GM19324 (cell line): ENCODE results near the gene GDF15.

Experiments
- ATAC-seq: cut with Tn5 transposase; IDR thresholded peaks from one replicate; pipeline ENCODE4 v1.9.1; 2021; ENCODE audit warnings: mild to moderate bottlenecking, moderate library complexity; ENCODE audit not compliant: unreplicated experiment, low FRiP score

Gene GDF15

GRCh38 chr19:18428787-18429674 is 43.1 kb downstream of the GDF15 start:
- ATAC-seq, result no peak

GRCh38 chr19:18429717-18430416 is 43.9 kb downstream of the GDF15 start:
- ATAC-seq, result no peak

GRCh38 chr19:18430417-18431144 is 44.6 kb downstream of the GDF15 start:
- no peak for ATAC-seq

- ATAC-seq, result no peak
Measured at GRCh38 chr19:18431351-18432197, 45.6 kb downstream of the GDF15 start.

GRCh38 chr19:18432275-18433014 is 46.5 kb downstream of the GDF15 start:
- ATAC-seq, result no peak

GRCh38 chr19:18433015-18433691 is 47.2 kb downstream of the GDF15 start:
- no peak for ATAC-seq

GRCh38 chr19:18433735-18434398 is 47.9 kb downstream of the GDF15 start:
- no peak for ATAC-seq

- ATAC-seq, result no peak
Measured at GRCh38 chr19:18434411-18435175, 48.6 kb downstream of the GDF15 start.

- no peak for ATAC-seq
Measured at GRCh38 chr19:18435178-18435841, 49.4 kb downstream of the GDF15 start.

- ATAC-seq, result no peak
Measured at GRCh38 chr19:18435842-18436670, 50.1 kb downstream of the GDF15 start.

- peak; percentile 49 for ATAC-seq
Measured at GRCh38 chr19:18436671-18437490, 50.9 kb downstream of the GDF15 start.

GRCh38 chr19:18437491-18438330 is 51.8 kb downstream of the GDF15 start, which contains the start of gene ISYNA1:
TSS of gene ISYNA1 (minus strand) at chr19:18438133. CDS start at chr19:18437979, 154 bp downstream.
- peak; percentile 6 for ATAC-seq

GRCh38 chr19:18438331-18439024 is 52.5 kb downstream of the GDF15 start:
- no peak for ATAC-seq
